SK-N-MC (cell line): ENCODE data around the gene MTX1.
A peak's percentile ranks its signal among the peaks of the same experiment; 100 is the strongest.

Experiments
- EZH2 ChIP-seq: fragments of 200-600 bp; sonication (generic); IDR thresholded peaks from one replicate; pipeline ENCODE4 v1.6.1; 2017; ENCODE audit warnings: antibody characterized with exemption
- POLR2AphosphoS5 ChIP-seq: IDR thresholded peaks from 2 replicates; pipeline ENCODE4 v1.6.1; 2012; ENCODE audit warnings: mild to moderate bottlenecking, low read depth, low read length, borderline replicate concordance

GRCh38 chr1:155241069-155241679 is 32.7 kb downstream of the MTX1 start:
- TF ChIP-seq POLR2AphosphoS5 (peak; percentile 78), EZH2 (no peak)
